HG02759 (cell line): Measurements from ENCODE around the gene DRGX.
A peak's percentile ranks its signal among the peaks of the same experiment; 100 is the strongest.

Experiments
- ATAC-seq: cut with Tn5 transposase; IDR thresholded peaks from one replicate; pipeline ENCODE4 v1.9.1; 2021; ENCODE audit warnings: mild to moderate bottlenecking, moderate library complexity; ENCODE audit not compliant: unreplicated experiment

The DRGX gene

GRCh38 chr10:49395741-49396665 is at the start of gene DRGX:
TSS of gene DRGX (minus strand) at chr10:49396089. CDS start at chr10:49395440, 649 bp downstream.
- ATAC-seq, result no peak

GRCh38 chr10:49444349-49444748 is 48.5 kb upstream of the DRGX start:
- no peak for ATAC-seq

- ATAC-seq, result no peak
Measured at GRCh38 chr10:49442863-49443262, 47.0 kb upstream of the DRGX start.

- peak; percentile 54 for ATAC-seq
Measured at GRCh38 chr10:49441488-49442476, 45.9 kb upstream of the DRGX start.

- ATAC-seq, result no peak
Measured at GRCh38 chr10:49435225-49435624, 39.3 kb upstream of the DRGX start.

- ATAC-seq, result no peak
Measured at GRCh38 chr10:49433069-49433468, 37.2 kb upstream of the DRGX start.

- ATAC-seq, result no peak
Measured at GRCh38 chr10:49431426-49431825, 35.5 kb upstream of the DRGX start.

- ATAC-seq, result no peak
Measured at GRCh38 chr10:49429458-49429857, 33.6 kb upstream of the DRGX start.

- no peak for ATAC-seq
Measured at GRCh38 chr10:49426490-49427360, 30.8 kb upstream of the DRGX start.

- no peak for ATAC-seq
Measured at GRCh38 chr10:49419005-49419404, 23.1 kb upstream of the DRGX start.

GRCh38 chr10:49418328-49418727 is 22.4 kb upstream of the DRGX start:
- no peak for ATAC-seq

GRCh38 chr10:49418053-49418326 is 22.1 kb upstream of the DRGX start:
- ATAC-seq, result no peak

- no peak for ATAC-seq
Measured at GRCh38 chr10:49417311-49418052, 21.6 kb upstream of the DRGX start.

GRCh38 chr10:49415846-49416245 is 20.0 kb upstream of the DRGX start:
- ATAC-seq, result no peak

GRCh38 chr10:49415109-49415508 is 19.2 kb upstream of the DRGX start:
- ATAC-seq, result no peak

- no peak for ATAC-seq
Measured at GRCh38 chr10:49414496-49414895, 18.6 kb upstream of the DRGX start.

- no peak for ATAC-seq
Measured at GRCh38 chr10:49412571-49412970, 16.7 kb upstream of the DRGX start.

GRCh38 chr10:49410365-49411074 is 14.6 kb upstream of the DRGX start:
- no peak for ATAC-seq

GRCh38 chr10:49409755-49410154 is 13.9 kb upstream of the DRGX start:
- no peak for ATAC-seq
